Esophagus squamous epithelium (tissue), 4 donors: ENCODE data around the gene RAP2A.

Source experiments
- POLR2A ChIP-seq, 4 donors: fragments of 450-650 bp; IDR thresholded peaks; one replicate each; pipeline ENCODE4 v1.6.1; 2017; ENCODE audit warnings: antibody characterized with exemption in 4 of 4, mild to moderate bottlenecking in 4 of 4, moderate library complexity in 3 of 4
- TF ChIP-seq, protein P1 (sequence below), 6 experiments: fragments of 450-650 bp in 4 of 6; fragments of 200-600 bp in 2 of 6; sonication (generic) in 2 of 6; IDR thresholded peaks; one replicate each; pipeline ENCODE4 v1.5.1; 2016 to 2019; ENCODE audit warnings: antibody characterized with exemption in 6 of 6, mild to moderate bottlenecking in 4 of 6, moderate library complexity in 4 of 6

DNA sequence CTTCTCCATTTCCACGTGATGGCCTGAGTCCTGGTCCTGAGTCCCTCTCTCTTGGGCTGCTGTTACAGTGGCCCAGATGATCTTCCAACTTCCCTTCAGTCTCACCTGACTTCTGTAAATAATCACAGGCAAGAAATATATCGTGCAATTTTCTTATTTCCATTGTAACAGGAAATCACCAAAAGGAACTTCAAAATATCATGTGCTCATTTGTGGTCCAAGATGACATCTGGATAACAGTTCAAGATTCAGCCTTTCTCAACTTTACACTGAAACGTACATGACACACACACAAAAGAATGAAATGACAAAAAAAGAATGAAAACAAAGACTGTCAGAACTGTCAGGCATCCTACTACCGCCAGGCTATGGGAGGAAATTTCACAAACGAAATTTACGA is 22.0 kb upstream of the RAP2A start:
- no peak for TF ChIP-seq POLR2A (IDR thresholded peaks at IDR 0.05)
- TF ChIP-seq, protein P1, sequence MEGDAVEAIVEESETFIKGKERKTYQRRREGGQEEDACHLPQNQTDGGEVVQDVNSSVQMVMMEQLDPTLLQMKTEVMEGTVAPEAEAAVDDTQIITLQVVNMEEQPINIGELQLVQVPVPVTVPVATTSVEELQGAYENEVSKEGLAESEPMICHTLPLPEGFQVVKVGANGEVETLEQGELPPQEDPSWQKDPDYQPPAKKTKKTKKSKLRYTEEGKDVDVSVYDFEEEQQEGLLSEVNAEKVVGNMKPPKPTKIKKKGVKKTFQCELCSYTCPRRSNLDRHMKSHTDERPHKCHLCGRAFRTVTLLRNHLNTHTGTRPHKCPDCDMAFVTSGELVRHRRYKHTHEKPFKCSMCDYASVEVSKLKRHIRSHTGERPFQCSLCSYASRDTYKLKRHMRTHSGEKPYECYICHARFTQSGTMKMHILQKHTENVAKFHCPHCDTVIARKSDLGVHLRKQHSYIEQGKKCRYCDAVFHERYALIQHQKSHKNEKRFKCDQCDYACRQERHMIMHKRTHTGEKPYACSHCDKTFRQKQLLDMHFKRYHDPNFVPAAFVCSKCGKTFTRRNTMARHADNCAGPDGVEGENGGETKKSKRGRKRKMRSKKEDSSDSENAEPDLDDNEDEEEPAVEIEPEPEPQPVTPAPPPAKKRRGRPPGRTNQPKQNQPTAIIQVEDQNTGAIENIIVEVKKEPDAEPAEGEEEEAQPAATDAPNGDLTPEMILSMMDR (IDR thresholded peaks at IDR 0.05), result no peak
